NCI-H1105 treated with DMSO at 0.1 percent for 48 hours (cell line): ENCODE data around the gene ARL4A.

Experiments used
- DNase-seq: peaks from one replicate; lab custom pipeline; 2025; lab: John Stamatoyannopoulos, UW

ARL4A gene

GRCh38 chr7:12703881-12704280 is 16.4 kb downstream of the ARL4A start:
- DNase-seq = no peak

GRCh38 chr7:12705878-12706277 is 18.4 kb downstream of the ARL4A start:
- DNase-seq = no peak

GRCh38 chr7:12706900-12707536 is 19.6 kb downstream of the ARL4A start:
- DNase-seq = peak; percentile 37

- DNase-seq = no peak
Measured at GRCh38 chr7:12708314-12708713, 20.9 kb downstream of the ARL4A start.

- DNase-seq = no peak
Measured at GRCh38 chr7:12709726-12710502, 22.5 kb downstream of the ARL4A start.

GRCh38 chr7:12711124-12711523 is 23.7 kb downstream of the ARL4A start:
- DNase-seq = no peak

GRCh38 chr7:12712236-12712635 is 24.8 kb downstream of the ARL4A start:
- DNase-seq = peak; percentile 86

- no peak for DNase-seq
Measured at GRCh38 chr7:12713625-12714378, 26.4 kb downstream of the ARL4A start.

GRCh38 chr7:12714379-12714737 is 26.9 kb downstream of the ARL4A start:
- no peak for DNase-seq

GRCh38 chr7:12715372-12716133 is 28.1 kb downstream of the ARL4A start:
- no peak for DNase-seq

GRCh38 chr7:12716134-12716681 is 28.8 kb downstream of the ARL4A start:
- DNase-seq = no peak

- DNase-seq = no peak
Measured at GRCh38 chr7:12716722-12717121, 29.3 kb downstream of the ARL4A start.

GRCh38 chr7:12719141-12719919 is 31.9 kb downstream of the ARL4A start:
- no peak for DNase-seq

- no peak for DNase-seq
Measured at GRCh38 chr7:12719981-12720865, 32.8 kb downstream of the ARL4A start.

- no peak for DNase-seq
Measured at GRCh38 chr7:12721286-12721830, 33.9 kb downstream of the ARL4A start.

GRCh38 chr7:12722136-12722535 is 34.7 kb downstream of the ARL4A start:
- no peak for DNase-seq

- DNase-seq = no peak
Measured at GRCh38 chr7:12722636-12723605, 35.5 kb downstream of the ARL4A start.

- DNase-seq = no peak
Measured at GRCh38 chr7:12725575-12726316, 38.3 kb downstream of the ARL4A start.
